ENCODE measurements around the gene ART1.

The ART1 gene

DNA sequence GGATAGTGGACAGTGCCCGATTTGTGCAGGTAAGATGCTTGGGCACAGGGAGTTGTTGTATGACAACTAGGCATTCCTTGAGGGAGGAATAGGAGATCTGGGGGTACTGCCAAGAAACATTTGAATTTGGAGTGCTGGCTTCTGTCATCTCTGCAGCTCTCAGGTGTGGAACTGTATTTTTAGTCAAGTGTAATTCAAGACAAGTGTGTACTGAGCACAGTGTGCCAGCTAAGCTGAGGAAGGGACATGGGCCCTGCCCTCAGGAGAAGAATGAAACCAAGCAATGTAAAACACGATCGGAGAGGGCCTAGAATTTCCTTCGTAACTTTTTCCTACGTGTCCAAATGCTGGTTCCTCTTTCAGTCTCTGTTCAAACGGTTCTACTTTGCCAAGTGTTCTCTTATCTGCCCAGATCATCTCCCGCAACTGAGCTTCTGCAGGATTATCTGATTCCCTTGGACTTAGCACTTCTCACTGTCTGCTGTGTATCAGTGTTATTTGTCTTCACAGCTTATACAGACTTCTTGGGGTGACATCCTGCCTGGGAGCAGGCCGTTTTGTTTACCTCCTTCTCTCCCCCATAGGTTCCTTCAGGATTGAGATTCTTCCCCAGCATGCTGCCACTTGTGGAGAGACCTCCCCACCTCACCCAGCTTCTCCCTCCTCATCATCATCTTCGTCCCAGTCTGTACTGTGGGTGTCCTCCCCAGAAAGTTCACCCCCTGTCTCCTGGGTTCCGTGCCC is 30.8 kb upstream of the ART1 start:
- Histone ChIP-seq H3K27ac (no peak overlapping the region), H3K4me1 (ENCODE audit: low read depth, poor library complexity, severe bottlenecking) (peaks cover 19% of the 10 kb centered on the region), H3K4me2 (peak overlapping the region; percentile 66), H3K79me2 (ENCODE audit: insufficient read depth, low read depth) (no peaks in the 10 kb centered on the region), H3K4me3 (IDR thresholded peaks at IDR 0.05; ENCODE audit: insufficient read depth, low read depth, low read length) (no peak overlapping the region), H3K9ac (peak overlapping the region; percentile 8; the same call in 1 of the 2 replicates), H3K36me3 (ENCODE audit: insufficient read depth) (no peaks in the 10 kb centered on the region), H3K27me3 (ENCODE audit: insufficient read depth, low read depth) (no peaks in the 10 kb centered on the region), H4K20me1 (ENCODE audit: insufficient read depth) (no peaks in the 10 kb centered on the region), H2AFZ (ENCODE audit: low read depth) (peak overlapping the region; percentile 59)
- TF ChIP-seq, protein P1, sequence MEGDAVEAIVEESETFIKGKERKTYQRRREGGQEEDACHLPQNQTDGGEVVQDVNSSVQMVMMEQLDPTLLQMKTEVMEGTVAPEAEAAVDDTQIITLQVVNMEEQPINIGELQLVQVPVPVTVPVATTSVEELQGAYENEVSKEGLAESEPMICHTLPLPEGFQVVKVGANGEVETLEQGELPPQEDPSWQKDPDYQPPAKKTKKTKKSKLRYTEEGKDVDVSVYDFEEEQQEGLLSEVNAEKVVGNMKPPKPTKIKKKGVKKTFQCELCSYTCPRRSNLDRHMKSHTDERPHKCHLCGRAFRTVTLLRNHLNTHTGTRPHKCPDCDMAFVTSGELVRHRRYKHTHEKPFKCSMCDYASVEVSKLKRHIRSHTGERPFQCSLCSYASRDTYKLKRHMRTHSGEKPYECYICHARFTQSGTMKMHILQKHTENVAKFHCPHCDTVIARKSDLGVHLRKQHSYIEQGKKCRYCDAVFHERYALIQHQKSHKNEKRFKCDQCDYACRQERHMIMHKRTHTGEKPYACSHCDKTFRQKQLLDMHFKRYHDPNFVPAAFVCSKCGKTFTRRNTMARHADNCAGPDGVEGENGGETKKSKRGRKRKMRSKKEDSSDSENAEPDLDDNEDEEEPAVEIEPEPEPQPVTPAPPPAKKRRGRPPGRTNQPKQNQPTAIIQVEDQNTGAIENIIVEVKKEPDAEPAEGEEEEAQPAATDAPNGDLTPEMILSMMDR (conservative IDR thresholded peaks at IDR 0.05; ENCODE audit: low read depth, low read length) = no peak

DNA sequence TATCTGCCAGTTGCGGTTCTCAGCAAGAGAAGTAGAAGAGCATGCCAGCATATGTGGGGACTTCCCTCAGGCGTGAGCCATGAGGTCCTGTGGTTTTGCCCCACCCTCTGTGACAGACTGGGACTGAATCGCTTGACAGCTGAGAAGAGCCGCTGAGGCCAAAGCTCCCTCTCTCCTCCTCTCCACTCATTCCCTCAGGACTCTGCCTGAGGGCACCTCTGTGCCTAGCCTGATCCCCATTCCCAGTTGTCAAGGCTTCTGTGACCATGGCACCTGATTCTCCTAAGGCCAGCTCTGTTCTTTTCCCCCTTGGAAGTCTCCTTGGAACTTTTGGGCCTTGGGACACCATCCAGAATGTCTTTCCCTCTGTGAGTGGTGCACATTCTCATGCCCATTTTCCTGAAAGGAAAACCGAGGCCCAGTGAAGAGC is 30.2 kb upstream of the ART1 start:
- TF ChIP-seq, protein P1 (conservative IDR thresholded peaks at IDR 0.05; ENCODE audit: low read depth, low read length) = no peak
- Histone ChIP-seq H4K20me1 (ENCODE audit: insufficient read depth) (no peaks in the 10 kb centered on the region), H3K36me3 (ENCODE audit: insufficient read depth) (no peaks in the 10 kb centered on the region), H3K4me2 (peak overlapping the region; percentile 66), H3K27ac (no peak overlapping the region), H3K4me3 (IDR thresholded peaks at IDR 0.05; ENCODE audit: insufficient read depth, low read depth, low read length) (no peak overlapping the region), H2AFZ (ENCODE audit: low read depth) (peak overlapping the region; percentile 59), H3K27me3 (ENCODE audit: insufficient read depth, low read depth) (no peaks in the 10 kb centered on the region), H3K4me1 (ENCODE audit: low read depth, poor library complexity, severe bottlenecking) (peaks cover 19% of the 10 kb centered on the region), H3K79me2 (ENCODE audit: insufficient read depth, low read depth) (no peaks in the 10 kb centered on the region), H3K9ac (peak overlapping the region; percentile 8; the same call in 1 of the 2 replicates)

GRCh38 chr11:3615998-3616397 is 28.9 kb upstream of the ART1 start:
- Histone ChIP-seq H4K20me1 (ENCODE audit: insufficient read depth) (no peaks in the 10 kb centered on the region), H3K27ac (no peak overlapping the region), H3K4me1 (ENCODE audit: low read depth, poor library complexity, severe bottlenecking) (peaks cover 19% of the 10 kb centered on the region), H3K36me3 (ENCODE audit: insufficient read depth) (no peaks in the 10 kb centered on the region), H3K4me2 (no peak overlapping the region), H3K79me2 (ENCODE audit: insufficient read depth, low read depth) (no peaks in the 10 kb centered on the region), H3K9ac (no peak overlapping the region), H3K4me3 (IDR thresholded peaks at IDR 0.05; ENCODE audit: insufficient read depth, low read depth, low read length) (no peak overlapping the region), H3K27me3 (ENCODE audit: insufficient read depth, low read depth) (no peaks in the 10 kb centered on the region), H2AFZ (ENCODE audit: low read depth) (no peak overlapping the region)
- TF ChIP-seq, protein P1 (conservative IDR thresholded peaks at IDR 0.05; ENCODE audit: low read depth, low read length) = no peak

GRCh38 chr11:3616721-3617460 is 28.0 kb upstream of the ART1 start:
- TF ChIP-seq, protein P1 (conservative IDR thresholded peaks at IDR 0.05; ENCODE audit: low read depth, low read length) = no peak

More at GRCh38 chr11:3616721-3617460, 28.0 kb upstream of the ART1 start:
- Histone ChIP-seq H3K27me3 (ENCODE audit: insufficient read depth, low read depth) (no peaks in the 10 kb centered on the region), H3K27ac (no peak overlapping the region), H3K4me1 (ENCODE audit: low read depth, poor library complexity, severe bottlenecking) (peaks cover 19% of the 10 kb centered on the region), H3K4me3 (IDR thresholded peaks at IDR 0.05; ENCODE audit: insufficient read depth, low read depth, low read length) (no peak overlapping the region), H4K20me1 (ENCODE audit: insufficient read depth) (no peaks in the 10 kb centered on the region), H3K4me2 (no peak overlapping the region), H3K36me3 (ENCODE audit: insufficient read depth) (no peaks in the 10 kb centered on the region), H3K9ac (no peak overlapping the region), H3K79me2 (ENCODE audit: insufficient read depth, low read depth) (no peaks in the 10 kb centered on the region), H2AFZ (ENCODE audit: low read depth) (no peak overlapping the region)

All from KMS-11 (cell line).